Cardiac fibroblast (primary cell): ENCODE results near the gene SCMH1.

Experiments
- DNase-seq, 2 donors: peaks; one replicate each; pipeline versions ENCODE4 v3.0.0 to v3.0.0-alpha.2; 2010; ENCODE audit warnings: low read depth in 2 of 2
- H3K4me3 ChIP-seq, 2 donors: replicated peaks in 1 of 2; 1 replicate in 1 of 2; 2 replicates in 1 of 2; pipeline ENCODE4 v1.5.1; 2011; ENCODE audit warnings: low read depth in 2 of 2, low read length in 2 of 2, mild to moderate bottlenecking in 2 of 2, moderate library complexity in 1 of 2
- CTCF ChIP-seq: IDR thresholded peaks from one replicate; pipeline ENCODE4 v1.5.1; 2011; ENCODE audit warnings: low read depth, mild to moderate bottlenecking, low read length, inconsistent platforms

Gene SCMH1

DNA sequence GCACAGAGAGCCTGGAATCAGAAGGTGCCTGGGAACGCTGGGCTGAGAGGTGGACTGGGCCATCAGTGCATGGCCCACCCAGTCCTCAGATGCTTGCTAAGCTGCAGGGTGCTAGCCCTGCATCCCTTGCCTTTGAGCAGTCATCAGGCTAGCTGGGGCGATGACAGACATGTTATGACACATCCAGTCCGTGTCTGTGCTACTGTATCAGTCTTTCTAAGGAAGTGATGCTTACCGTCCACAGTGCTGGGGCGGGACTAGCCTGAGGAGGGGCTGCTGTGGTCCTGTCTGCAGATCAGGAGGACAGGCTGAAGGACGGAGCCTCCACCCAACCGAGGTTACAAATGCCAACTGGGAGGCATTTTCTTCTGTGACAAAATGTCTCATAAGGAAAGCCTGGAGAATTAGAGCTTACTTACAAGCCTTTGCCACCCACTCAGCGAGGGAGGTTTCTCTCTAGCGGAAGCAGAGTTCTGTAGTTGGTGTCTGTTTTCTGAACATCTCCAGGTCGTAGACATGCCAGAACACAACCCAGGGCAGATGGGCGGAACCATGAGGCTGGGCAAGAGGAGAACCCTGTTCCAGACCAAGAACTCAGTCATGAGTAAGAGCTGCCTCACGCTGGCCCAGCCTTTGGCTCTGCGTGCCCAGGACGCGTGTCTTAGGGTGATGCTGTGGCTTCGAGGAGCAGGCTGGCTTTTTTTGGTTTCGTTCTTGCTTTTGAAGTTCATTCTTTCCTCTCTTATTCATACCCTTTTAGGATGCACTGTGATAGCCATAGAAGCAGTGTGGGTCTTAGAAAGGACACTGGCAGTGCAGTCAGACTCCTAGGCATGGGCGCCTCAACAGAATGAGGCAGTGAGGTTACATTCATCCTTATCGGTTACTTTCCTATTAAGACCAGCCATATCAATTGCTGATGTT is 234.9 kb downstream of the SCMH1 start:
- DNase-seq, result peak in 1 of 2 donors; percentile 42
- H3K4me3 ChIP-seq, result no peak overlapping the region
- TF ChIP-seq CTCF, result no peak

DNA sequence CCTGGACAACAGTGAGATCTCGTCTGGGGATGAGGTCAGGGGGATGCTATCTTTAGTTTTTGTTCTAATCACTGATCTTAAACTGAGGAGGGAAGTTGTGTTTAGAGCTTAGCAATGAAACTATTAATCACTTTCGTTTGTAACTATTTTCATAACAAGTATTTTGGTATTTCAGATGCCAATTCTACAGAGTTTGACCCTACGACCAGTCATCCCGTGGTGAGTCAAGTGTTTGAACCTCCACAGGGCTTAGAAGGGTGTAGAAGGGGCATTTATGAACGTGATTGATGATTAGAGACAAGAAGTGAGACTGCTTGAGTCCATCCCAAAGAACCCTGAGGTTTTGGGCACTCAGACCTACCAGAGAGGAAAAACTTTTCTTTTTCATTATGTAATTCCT is 236.2 kb downstream of the SCMH1 start:
- TF ChIP-seq CTCF, result no peak
- no peak overlapping the region for H3K4me3 ChIP-seq
- DNase-seq, result no peak

DNA sequence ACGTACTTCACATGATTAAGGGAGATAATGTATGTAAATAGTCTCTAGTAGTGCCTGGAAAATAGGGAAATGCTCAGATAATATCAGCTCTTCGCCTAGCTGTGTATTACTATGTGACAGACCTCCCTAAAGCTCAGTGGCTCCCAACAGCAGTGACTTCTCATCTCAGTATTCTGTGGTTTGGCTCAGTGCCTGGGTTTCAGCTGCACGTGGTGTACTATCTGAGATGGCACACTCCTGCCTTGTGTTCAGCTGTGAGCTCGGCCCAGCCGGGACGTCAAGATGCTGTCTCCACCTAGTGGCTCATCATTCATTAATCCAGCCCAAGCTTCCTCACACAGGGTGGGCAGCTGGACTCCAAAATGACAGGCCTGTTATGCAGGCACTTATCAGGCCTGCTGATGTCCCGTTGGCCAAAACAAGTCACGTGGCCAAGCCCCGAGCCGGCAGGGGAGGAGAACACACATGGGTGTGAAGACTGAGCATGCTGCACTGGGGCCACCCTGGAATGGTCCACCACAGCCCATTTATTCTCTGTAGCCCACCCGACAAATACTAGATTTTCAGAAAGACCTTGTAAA is 238.4 kb downstream of the SCMH1 start:
- peak; percentile 99 for DNase-seq
- no peak overlapping the region for H3K4me3 ChIP-seq
- TF ChIP-seq CTCF, result peak; percentile 57

- no peak overlapping the region for H3K4me3 ChIP-seq
- no peak for TF ChIP-seq CTCF
- no peak for DNase-seq
Observed at GRCh38 chr1:41003127-41003639, 238.9 kb downstream of the SCMH1 start.

GRCh38 chr1:40998668-40999067 is 243.4 kb downstream of the SCMH1 start:
- TF ChIP-seq CTCF, result no peak
- no peak for DNase-seq
- H3K4me3 ChIP-seq, result no peak overlapping the region

- no peak for DNase-seq
- TF ChIP-seq CTCF, result no peak
- H3K4me3 ChIP-seq, result no peak overlapping the region
Observed at GRCh38 chr1:40997096-40997495, 245.0 kb downstream of the SCMH1 start.
